Upper lobe of right lung (tissue), 1 donor: Measurements from ENCODE around the gene ADAMTS12. TPM values are rescaled to one million over a fixed set of nuclear protein-coding genes. Genes with fewer than 3 reads are reported as not detected.

Experiments
- ATAC-seq: fragments of 200-7000 bp; cut with Tn5 transposase; one replicate; pipeline ENCODE4 v1.9.1; 2020; ENCODE audit warnings: mild to moderate bottlenecking, moderate library complexity
- DNase-seq: peaks from one replicate; pipeline ENCODE4 v3.0.0-alpha.2; 2020
- H3K27ac ChIP-seq: fragments of 200-600 bp; one replicate; pipeline ENCODE4 v1.8.0; 2022
- H3K27me3 ChIP-seq: fragments of 200-600 bp; one replicate; pipeline ENCODE4 v1.8.0; 2022; ENCODE audit warnings: mild to moderate bottlenecking
- H3K36me3 ChIP-seq: fragments of 200-600 bp; one replicate; pipeline ENCODE4 v1.8.0; 2022
- H3K4me1 ChIP-seq: fragments of 200-600 bp; one replicate; pipeline ENCODE4 v1.8.0; 2022
- H3K4me3 ChIP-seq: fragments of 200-600 bp; one replicate; pipeline ENCODE4 v1.8.0; 2022; ENCODE audit warnings: mild to moderate bottlenecking
- H3K9me3 ChIP-seq: fragments of 200-600 bp; one replicate; pipeline ENCODE4 v1.8.0; 2022
- intact Hi-C: fragments of 100-400 bp; cut with DNase I; formaldehyde crosslinking; loops from one replicate; pipeline ENCODE4 v1.11.0; 2022
- total RNA-seq: library from RNA; stranded (reverse); fragmentation: NEBNext Ultra II Directional; extraction: Animal tissue kit (Norgen Biotek cat#: 25700); gene quantifications from one replicate; pipeline ENCODE4 v1.2.1, GENCODE V29; 2021
- TF ChIP-seq, protein P1 (sequence below): fragments of 200-600 bp; IDR thresholded peaks from one replicate; pipeline ENCODE4 v1.8.0; 2022; ENCODE audit warnings: antibody characterized with exemption
- donor health status: DM: no; HTN: yes; CAD: no; lungs with severe emphysema.

Gene ADAMTS12
- total RNA-seq, 1 donor from 2014 or later: 11.2 TPM

DNA sequence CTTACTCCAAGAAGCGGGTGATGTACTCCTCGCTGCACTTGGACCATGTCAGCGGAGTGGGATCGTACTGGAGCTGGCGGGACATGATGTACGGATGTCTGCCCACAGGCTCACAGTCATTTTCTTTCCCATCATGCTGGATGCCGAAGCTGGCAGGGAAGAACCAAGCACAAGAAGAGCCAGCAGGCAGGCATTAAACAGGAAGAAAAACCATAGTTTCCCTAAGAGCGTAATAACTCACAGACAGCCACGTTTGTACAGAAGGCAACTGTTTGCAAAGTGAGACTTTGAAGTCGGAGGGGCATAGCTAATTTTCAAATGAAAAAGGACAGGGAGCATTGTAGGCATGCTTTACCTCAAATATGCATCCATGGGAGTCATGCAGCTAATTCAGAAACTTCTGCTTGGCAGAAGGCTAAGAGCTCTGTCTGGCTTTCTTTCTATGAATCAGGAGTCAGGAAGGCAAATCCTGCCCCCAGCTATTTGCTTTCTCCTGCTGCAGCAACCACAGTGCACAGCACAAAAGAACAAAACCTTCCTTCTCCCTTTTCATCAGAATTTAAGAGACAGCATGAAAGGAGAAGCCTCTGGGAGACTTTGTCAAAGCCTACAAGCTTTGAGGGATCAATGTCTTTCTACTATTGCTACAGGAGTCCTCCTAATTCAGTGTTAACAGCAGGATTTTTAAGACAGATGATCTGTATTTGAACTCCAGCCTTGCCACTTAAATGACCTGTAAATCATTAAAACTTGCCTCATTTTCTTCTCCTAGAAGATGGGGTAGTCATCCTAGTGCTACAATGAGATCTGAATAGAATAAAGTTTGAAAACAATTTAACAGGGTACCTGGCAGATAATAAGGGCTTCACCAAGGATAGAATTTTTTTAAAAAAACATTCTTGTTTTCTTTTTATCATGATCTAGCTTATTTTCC lies 242.0 kb downstream of the ADAMTS12 start:
- H3K27me3 ChIP-seq: no peaks in the 10 kb centered on the region
- H3K9me3 ChIP-seq: no peaks in the 10 kb centered on the region
- H3K36me3 ChIP-seq: no peaks in the 10 kb centered on the region
- no peak for DNase-seq
- TF ChIP-seq, protein P1, sequence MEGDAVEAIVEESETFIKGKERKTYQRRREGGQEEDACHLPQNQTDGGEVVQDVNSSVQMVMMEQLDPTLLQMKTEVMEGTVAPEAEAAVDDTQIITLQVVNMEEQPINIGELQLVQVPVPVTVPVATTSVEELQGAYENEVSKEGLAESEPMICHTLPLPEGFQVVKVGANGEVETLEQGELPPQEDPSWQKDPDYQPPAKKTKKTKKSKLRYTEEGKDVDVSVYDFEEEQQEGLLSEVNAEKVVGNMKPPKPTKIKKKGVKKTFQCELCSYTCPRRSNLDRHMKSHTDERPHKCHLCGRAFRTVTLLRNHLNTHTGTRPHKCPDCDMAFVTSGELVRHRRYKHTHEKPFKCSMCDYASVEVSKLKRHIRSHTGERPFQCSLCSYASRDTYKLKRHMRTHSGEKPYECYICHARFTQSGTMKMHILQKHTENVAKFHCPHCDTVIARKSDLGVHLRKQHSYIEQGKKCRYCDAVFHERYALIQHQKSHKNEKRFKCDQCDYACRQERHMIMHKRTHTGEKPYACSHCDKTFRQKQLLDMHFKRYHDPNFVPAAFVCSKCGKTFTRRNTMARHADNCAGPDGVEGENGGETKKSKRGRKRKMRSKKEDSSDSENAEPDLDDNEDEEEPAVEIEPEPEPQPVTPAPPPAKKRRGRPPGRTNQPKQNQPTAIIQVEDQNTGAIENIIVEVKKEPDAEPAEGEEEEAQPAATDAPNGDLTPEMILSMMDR: no peak
- ATAC-seq: no peak
- no peak overlapping the region for H3K27ac ChIP-seq
- intact Hi-C loops: no loop called here
- H3K4me1 ChIP-seq: no peaks in the 10 kb centered on the region
- no peak overlapping the region for H3K4me3 ChIP-seq

DNA sequence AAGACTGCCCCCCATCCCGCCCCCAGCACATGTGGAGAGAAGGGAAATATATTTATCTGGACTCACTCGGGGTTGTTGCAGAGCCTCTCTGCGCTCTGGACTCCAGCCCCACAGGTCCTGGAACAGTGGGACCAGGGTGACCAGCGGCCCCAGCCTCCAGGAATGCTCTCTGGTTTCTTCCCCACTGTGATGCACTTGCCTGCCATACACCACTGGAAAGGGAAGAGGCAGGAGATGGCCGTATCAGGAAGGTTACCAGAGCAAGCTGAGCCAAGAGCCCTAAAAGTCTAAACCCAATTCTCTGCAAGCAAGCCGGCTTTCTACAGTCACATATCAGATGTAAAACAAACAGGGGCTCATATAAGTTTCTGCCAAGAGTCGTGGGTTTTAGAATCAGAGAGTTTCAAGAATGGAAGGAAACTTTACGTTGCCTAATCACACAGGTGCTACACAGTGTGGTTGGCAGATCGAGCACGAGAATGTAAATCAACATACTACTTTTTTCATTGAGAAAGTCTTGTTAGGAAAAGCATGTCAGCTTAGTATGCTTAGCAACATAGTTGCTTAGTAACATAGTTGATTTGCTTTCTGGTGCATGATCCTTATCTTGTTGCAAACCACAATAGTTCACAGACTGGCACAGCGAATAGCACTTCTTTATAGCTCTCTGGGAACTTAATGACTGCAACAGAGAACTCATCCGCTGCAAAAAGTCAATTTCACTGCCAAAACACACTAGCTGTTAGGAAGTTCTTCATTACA lies 249.9 kb downstream of the ADAMTS12 start:
- TF ChIP-seq, protein P1: no peak
- Histone ChIP-seq H3K27ac (no peak overlapping the region), H3K4me1 (no peaks in the 10 kb centered on the region), H3K36me3 (peaks cover 11% of the 10 kb centered on the region), H3K27me3 (no peaks in the 10 kb centered on the region), H3K9me3 (no peaks in the 10 kb centered on the region), H3K4me3 (no peak overlapping the region)
- DNase-seq (no peak), ATAC-seq (no peak)
- intact Hi-C loops: no loop called here

- Histone ChIP-seq H3K27me3 (no peaks in the 10 kb centered on the region), H3K9me3 (no peaks in the 10 kb centered on the region), H3K4me3 (no peak overlapping the region), H3K4me1 (no peaks in the 10 kb centered on the region), H3K36me3 (peaks cover 12% of the 10 kb centered on the region), H3K27ac (no peak overlapping the region)
- no peak for DNase-seq
- intact Hi-C loops: no loop called here
- TF ChIP-seq, protein P1: no peak
- no peak for ATAC-seq
Measured at GRCh38 chr5:33639474-33639873, 252.3 kb downstream of the ADAMTS12 start.

DNA sequence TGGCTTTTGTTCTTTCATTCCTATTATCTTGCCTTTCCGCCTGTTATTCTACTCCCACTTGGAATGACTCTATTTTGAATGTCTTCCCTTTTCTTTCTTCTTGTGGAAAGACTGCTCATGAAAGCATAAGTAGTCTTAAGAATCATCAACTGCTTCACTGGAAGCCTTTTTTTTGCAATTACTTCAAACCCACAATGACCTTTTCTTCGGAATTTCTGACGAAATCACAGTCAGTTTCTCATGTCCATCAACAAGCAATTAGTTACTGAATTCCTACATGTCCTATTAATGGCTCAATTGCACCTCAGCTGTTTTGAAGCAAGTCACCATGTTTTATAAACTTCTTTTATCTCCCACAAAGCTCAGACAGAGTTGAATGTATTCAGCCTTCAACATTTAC lies 254.8 kb downstream of the ADAMTS12 start:
- DNase-seq: no peak
- TF ChIP-seq, protein P1: no peak
- intact Hi-C loops: no loop called here
- no peaks in the 10 kb centered on the region for H3K4me1 ChIP-seq
- no peak overlapping the region for H3K4me3 ChIP-seq
- H3K27ac ChIP-seq: no peak overlapping the region
- no peaks in the 10 kb centered on the region for H3K27me3 ChIP-seq
- H3K36me3 ChIP-seq: peaks cover 12% of the 10 kb centered on the region
- ATAC-seq: no peak
- H3K9me3 ChIP-seq: no peaks in the 10 kb centered on the region

DNA sequence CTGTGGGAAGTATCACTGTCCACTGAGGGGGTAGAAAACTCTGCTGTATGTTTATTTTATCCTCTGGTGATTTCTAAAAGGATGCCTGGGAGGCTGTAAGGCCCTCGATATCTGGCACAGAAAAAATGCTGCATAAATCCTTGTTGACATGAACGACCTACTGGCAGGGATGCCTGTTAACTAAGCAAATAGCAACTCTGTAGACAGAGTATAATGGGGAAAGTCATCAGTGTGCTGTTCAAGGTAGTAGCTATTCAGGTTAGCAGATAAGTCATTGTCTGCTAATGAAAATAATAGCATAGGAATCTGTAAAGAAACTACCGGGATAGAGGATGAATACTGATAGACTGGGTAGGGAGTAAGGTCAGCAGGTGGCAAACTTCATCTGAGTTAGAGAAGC lies 256.2 kb downstream of the ADAMTS12 start:
- TF ChIP-seq, protein P1: no peak
- no peaks in the 10 kb centered on the region for H3K27me3 ChIP-seq
- peaks cover 12% of the 10 kb centered on the region for H3K36me3 ChIP-seq
- no peaks in the 10 kb centered on the region for H3K4me1 ChIP-seq
- no peak overlapping the region for H3K27ac ChIP-seq
- ATAC-seq (no peak), DNase-seq (no peak)
- intact Hi-C loops: no loop called here
- H3K9me3 ChIP-seq: no peaks in the 10 kb centered on the region
- no peak overlapping the region for H3K4me3 ChIP-seq
